ENCODE results near the gene CEP85L. TPM values are rescaled to one million over a fixed set of nuclear protein-coding genes. Genes with fewer than 3 reads are reported as not detected.

Gene CEP85L
- total RNA-seq, 4 donors from 2014 or later: 10.9 to 22.6 (median 16.7) TPM

- Histone ChIP-seq H3K9me3 (no peaks in the 10 kb centered on the region), H3K27ac (no peak overlapping the region), H3K4me1 (peaks cover 0 to 13% (median 0%) of the 10 kb centered on the region in 3 donors), H3K4me3 (no peak overlapping the region), H3K27me3 (no peaks in the 10 kb centered on the region), H3K36me3 (no peaks in the 10 kb centered on the region)
- WGBS, 2 donors (ENCODE audit: low coverage in 1 of 2): 59 to 64% methylated on average over 3 of the region's 3 CpGs
- no peak for ATAC-seq
- TF ChIP-seq POLR2AphosphoS5 (IDR thresholded peaks at IDR 0.05): no peak
- no peak for TF ChIP-seq POLR2A (IDR thresholded peaks at IDR 0.05)
- TF ChIP-seq EP300 (IDR thresholded peaks at IDR 0.05): no peak
- TF ChIP-seq CTCF (IDR thresholded peaks at IDR 0.05): no peak
Observed at GRCh38 chr6:118514689-118515088, 136.7 kb downstream of the CEP85L start.

- ATAC-seq: no peak
- Histone ChIP-seq H3K27ac (no peak overlapping the region), H3K9me3 (no peaks in the 10 kb centered on the region), H3K4me3 (no peak overlapping the region), H3K27me3 (no peaks in the 10 kb centered on the region), H3K36me3 (no peaks in the 10 kb centered on the region), H3K4me1 (peaks cover 0 to 13% (median 0%) of the 10 kb centered on the region in 3 donors)
- no peak for TF ChIP-seq EP300 (IDR thresholded peaks at IDR 0.05)
- TF ChIP-seq POLR2A (IDR thresholded peaks at IDR 0.05): no peak
- TF ChIP-seq CTCF (IDR thresholded peaks at IDR 0.05): no peak
- no peak for TF ChIP-seq POLR2AphosphoS5 (IDR thresholded peaks at IDR 0.05)
- 94 to 100% methylated on average over 2 to 3 of the region's 4 CpGs for WGBS, 2 donors (ENCODE audit: low coverage in 1 of 2)
Observed at GRCh38 chr6:118511930-118512715, 139.3 kb downstream of the CEP85L start.

- ATAC-seq: no peak
- TF ChIP-seq POLR2A (IDR thresholded peaks at IDR 0.05): no peak
- TF ChIP-seq POLR2AphosphoS5 (IDR thresholded peaks at IDR 0.05): no peak
- no peak for TF ChIP-seq EP300 (IDR thresholded peaks at IDR 0.05)
- TF ChIP-seq CTCF (IDR thresholded peaks at IDR 0.05): peak; percentile 59 to 72 (median 69)
- 35% methylated on average over 3 of the region's 3 CpGs for WGBS, 2 donors (ENCODE audit: low coverage in 1 of 2)
- Histone ChIP-seq H3K9me3 (no peaks in the 10 kb centered on the region), H3K36me3 (peaks cover 0 to 5% of the 10 kb centered on the region in 2 donors), H3K27ac (no peak overlapping the region), H3K4me1 (peaks cover 0 to 13% (median 0%) of the 10 kb centered on the region in 3 donors), H3K27me3 (no peaks in the 10 kb centered on the region), H3K4me3 (no peak overlapping the region)
Observed at GRCh38 chr6:118509009-118509617, 142.3 kb downstream of the CEP85L start.

GRCh38 chr6:118507636-118508035 is 143.8 kb downstream of the CEP85L start:
- H3K36me3 ChIP-seq: peaks cover 0 to 5% of the 10 kb centered on the region in 2 donors
- no peaks in the 10 kb centered on the region for H3K27me3 ChIP-seq
- no peak for ATAC-seq
- H3K9me3 ChIP-seq: no peaks in the 10 kb centered on the region
- peaks cover 0 to 13% (median 0%) of the 10 kb centered on the region in 3 donors for H3K4me1 ChIP-seq
- TF ChIP-seq POLR2AphosphoS5 (IDR thresholded peaks at IDR 0.05): no peak
- TF ChIP-seq POLR2A (IDR thresholded peaks at IDR 0.05): no peak
- no peak for TF ChIP-seq CTCF (IDR thresholded peaks at IDR 0.05)
- TF ChIP-seq EP300 (IDR thresholded peaks at IDR 0.05): no peak
- no peak overlapping the region for H3K4me3 ChIP-seq
- 86 to 100% methylated on average over 1 of the region's 1 CpG for WGBS, 2 donors (ENCODE audit: low coverage in 1 of 2)
- H3K27ac ChIP-seq: no peak overlapping the region

Data from gastroesophageal sphincter (tissue), 4 donors.